DMS53 treated with DMSO at 0.1 percent for 48 hours (cell line): ENCODE data around the gene HMCES.
A peak's percentile ranks its signal among the peaks of the same experiment; 100 is the strongest.

ENCODE experiments used
- DNase-seq: peaks from one replicate; lab custom pipeline; 2025; ENCODE audit not compliant: unreplicated experiment; lab: John Stamatoyannopoulos, UW

HMCES gene

DNA sequence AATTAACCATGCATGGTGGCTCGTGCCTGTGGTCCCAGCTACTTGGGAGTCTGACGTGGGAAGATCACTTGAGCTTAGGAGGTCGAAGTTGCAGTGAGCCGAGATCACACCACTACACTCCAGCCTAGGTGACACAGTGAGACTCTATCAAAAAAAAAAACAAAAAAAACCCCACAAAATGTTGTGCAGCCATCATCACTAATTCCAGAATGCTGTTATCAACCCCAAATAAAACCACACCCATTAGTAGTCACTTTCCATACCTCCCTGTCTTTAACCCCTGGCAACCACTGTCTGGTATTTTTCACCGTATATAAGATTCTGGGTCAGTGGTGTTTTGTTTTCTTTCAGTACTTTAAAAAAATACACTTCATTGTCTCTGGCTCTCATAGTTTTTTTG lies 16.6 kb downstream of the HMCES start:
- DNase-seq = no peak

DNA sequence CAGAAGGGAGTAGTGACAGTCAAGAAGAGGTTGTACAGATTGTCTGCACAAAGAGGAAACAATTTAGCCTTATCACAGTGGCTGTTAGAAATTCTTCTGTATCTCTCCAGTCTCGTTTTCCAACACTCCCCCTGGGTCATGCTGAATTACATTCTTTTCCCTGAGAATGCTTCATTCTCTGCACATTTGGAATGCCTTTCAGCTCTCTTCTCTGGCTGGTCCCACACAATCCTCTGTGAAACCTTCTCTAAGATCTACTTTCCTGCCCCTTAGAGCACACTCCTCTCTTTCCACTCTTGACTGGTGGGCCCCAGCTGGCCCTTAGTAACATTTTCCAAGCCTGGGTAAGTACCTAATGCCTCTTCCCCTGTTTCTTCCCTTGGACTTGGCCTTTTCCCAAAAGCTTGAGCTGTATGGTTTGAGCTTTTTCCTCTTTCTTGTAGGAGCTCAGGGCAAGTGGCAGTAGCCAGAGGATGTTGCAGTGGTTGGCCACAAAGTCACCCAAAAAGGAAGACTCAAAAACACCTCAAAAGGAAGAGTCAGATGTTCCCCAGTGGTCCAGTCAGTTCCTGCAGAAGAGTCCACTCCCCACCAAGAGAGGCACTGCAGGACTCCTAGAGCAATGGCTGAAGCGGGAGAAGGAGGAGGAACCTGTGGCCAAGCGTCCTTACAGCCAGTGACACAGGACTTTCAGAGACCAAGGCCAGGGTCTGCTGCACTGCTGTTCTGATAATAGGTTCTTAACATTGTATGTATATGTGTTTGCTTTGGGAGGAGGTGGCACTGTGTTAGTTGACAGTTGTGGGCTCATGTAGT lies 25.7 kb downstream of the HMCES start:
- DNase-seq = no peak

DNA sequence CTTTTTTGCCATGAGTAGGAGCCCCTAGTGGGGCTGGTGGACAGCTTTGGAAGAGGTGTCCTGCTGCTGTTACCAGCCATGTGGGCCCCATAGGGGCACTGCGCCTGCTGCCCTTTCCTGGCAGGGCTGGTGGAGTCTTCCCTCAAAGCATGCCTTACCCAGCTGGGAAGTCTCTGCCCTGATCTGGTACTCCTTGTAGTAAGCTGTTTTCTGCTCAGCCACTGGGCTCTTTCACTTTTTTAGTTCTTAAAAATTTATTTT lies 26.2 kb downstream of the HMCES start:
- DNase-seq = no peak

DNA sequence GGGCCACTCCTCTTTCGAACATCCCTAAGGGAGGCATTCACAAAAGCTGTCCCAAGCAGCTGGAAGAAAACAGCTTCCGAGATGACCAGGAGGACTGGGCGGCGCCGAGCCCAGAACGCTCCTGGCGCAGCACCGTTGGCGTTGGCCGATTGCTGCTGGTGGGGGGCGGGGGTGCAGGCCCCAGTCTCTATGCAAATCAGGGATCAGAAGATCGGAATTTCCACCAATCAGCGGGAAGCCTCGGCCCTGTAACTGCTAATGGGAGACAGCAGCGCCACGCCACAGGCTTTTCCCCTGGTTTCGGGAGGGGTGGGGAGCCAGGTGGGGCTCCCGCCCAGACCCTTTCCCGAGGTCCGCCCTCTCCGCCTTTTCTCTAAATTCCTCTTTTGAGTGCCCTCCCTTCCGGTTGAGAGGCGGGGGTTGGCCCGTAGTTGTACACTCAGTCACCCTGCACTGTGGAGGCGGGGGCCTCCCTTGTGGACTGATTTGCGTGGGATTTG lies 27.0 kb downstream of the HMCES start:
- DNase-seq = no peak

DNA sequence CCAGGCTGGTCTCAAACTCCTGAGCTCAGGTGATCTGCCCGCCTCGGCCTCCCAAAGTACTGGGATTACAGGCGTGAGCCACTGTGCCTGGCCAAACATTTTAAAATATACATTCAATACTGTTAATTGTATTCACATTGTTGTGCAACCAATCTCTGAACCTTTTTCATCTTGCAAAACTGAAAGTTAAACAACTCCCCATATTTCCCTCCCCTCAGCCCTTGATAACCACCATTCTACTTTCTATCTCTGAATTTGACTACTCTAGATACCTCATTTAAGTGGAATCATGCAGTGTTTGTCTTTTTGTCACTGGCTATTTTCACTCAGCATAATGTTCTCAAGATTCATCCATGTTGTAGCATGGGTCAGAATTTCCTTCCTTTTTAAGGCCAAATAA lies 30.0 kb downstream of the HMCES start:
- no peak for DNase-seq

DNA sequence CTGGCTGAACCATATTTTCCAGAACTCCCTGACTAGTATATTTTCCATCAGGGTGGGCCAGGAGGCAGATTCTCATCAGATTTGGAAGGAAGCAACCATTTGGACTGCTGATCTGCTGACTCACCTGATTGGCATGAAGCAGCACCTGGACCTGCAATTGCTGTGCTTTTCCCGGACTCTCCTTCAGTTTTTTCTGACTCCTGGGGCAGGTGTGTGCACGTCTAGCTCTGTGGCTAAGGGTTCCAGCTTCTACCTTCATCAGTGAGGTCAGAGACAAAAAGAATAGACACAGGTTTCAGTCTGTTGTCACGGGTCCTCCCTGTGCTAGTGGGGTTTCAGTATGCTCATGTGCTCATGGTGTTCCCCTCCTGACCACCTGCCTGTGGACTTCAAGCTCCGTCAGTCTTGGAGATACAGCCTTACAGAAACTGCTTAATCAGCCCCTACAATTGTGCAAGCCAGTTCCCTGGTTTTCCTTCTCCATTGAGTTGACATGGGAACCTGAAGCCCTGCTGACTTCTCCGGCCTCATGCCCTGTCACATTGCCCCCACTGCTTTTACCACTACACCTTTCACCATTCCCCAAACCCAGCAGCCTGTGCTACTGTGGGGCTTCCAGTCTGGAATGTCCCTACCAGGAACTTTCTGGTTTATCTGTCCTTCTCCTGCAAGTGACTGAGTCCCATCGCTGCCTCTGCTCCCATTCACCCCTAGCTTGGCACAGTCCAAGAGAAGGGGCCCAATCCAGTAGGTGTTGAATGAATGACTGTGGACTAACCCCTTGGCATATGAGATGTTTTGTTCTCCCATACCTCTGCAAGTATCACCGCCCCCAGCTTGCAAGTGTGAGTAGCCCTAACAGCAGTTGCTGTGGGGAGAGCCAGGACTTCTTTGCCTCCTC lies 31.7 kb downstream of the HMCES start:
- peak; percentile 45 for DNase-seq

DNA sequence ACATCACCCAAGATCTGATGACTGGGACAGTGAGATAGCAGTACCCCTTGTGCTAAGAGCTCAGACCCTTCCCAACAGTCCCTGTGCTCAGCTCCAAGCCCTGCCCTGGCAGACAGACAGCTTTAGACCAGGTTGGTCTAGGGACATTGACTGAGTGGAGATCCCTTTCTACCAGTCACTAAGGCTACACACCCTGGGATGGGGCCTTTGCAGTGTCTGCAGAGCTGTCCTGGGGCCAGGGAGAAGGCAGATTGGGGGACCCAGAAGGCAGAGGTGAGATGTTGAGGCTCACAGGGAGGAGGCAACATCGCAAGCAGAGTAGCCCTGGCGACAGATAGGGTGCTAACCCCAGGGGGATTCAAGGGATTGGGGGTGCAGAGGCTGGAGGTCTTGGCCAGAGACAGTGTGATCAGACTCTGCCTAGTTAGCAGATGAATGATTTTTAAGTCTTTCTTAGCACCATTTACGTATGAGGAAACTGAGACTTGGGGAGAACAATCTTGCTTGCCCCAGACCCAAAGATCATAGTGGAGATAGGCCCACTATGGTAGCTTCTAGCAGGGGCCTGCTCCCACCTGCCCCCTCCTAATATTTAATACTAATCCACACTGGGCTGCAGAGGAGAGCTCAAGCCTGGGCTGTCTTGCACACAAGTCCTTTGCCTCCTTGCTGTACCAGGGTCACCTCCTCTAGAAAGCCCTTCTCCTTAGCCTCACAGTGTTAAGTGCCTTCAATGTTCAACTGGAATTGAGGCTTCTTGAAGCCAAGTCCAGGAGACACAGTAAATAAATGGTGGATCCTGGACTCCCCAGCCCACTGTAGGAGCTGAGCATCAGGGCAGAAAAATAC lies 32.6 kb downstream of the HMCES start:
- no peak for DNase-seq

DNA sequence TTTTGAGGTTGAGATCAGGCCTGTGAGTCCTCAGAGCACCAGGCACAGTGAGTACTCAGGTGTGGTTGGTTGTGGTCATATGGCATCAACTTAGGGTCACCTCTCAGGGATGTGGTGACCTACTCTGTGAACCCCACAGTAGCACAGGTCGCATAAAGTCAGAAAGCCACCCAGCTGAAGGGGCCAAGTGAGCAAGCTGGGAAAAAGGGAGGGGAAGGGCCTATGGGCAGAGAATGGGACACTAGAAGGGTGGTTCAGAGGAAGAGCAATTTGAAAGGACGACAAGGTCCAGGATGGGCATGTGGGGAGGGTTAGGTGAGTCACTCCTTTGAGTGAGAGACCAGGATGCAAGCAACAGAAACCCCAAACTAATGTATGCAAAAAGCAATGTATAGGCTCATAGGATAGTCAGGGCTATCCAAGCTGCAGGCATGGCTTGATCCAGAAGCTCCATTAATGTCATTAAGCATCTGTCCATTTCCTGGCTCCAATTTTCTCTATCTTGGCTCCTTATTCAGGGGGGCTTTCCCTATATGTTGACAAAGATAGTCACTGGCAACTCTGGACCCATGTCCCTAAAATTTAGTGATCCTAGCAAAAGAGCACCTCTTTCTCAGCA lies 33.5 kb downstream of the HMCES start:
- DNase-seq = no peak

DNA sequence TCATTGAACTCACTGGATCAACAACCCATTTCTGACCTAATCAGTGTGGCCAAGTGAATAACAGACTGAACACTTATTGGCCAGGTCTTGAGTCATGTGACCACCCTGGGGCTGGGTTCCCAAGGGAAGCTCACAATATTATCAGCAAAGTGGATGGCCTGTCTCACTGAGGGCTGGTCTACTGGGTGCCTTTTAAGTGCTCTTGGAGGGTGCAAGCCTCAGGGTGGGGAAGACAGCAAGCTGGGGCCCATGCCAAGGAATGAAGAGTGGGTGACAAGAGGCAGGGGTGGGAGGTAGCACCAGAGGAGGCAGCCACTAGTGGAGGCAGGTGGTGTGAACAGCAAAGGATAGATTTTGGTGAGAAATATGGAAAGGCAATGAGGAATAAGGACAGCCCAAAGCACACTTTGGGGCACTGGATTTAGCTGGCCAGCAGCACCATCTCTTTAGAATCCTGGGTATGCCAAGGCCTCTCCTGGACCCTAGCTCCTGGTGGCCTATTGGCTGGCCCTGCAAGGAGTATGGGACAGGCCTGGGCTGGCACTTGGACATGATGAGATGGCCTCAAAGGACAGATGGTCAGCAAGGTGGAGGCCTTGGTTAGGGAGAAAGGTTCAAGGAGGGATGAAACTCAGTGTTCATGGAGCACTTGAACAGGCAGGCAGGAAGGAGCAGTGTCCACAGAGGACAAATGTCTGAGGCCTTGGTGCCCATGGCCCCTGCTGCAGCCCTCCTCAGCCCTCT lies 34.2 kb downstream of the HMCES start:
- DNase-seq = no peak

DNA sequence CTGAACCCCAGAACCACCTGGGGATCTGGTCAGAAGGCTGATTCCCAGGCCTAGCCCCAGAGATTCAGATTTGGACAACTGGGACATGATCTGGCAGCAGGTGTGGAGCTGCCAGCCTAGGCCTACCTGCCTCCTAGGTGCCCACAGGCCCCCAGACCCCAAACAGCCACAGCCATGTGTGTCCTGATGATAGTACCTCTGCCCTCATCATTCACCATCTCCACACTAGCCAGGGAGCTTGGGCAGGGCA lies 34.7 kb downstream of the HMCES start:
- DNase-seq = no peak

DNA sequence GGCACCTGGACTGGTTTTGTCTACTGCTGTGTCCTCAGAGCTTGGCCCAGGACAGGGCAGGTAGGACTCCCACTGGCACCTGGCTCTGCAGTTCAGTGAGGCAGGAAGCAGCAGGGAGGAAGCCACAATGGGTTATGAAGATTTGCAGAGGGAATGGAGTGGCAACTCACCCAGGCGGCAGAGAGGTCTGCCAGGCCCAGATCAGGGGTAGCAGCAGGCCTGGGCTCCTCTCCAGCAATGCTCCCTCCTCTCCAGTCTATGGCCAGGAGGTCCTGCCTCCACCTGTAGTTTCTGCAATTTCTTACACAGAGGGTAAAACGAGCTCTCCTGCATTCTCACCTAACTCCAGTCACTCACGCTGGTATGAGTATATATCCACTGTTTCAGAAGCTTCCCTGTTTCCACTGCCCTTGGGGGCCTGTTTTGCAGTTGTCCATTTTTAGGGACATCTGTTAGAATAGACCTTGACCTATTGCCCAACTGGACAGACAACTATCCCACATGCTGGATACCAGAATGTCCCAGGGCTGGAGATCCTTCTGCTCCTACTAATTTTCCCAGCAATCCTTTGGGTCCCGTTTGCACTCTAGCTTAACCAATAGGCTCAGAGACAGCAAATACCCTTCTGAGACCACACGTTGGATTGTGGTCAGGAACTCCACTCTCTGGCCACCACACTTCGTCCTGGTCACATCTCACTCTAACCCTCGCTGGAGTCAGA lies 35.2 kb downstream of the HMCES start:
- DNase-seq = no peak

DNA sequence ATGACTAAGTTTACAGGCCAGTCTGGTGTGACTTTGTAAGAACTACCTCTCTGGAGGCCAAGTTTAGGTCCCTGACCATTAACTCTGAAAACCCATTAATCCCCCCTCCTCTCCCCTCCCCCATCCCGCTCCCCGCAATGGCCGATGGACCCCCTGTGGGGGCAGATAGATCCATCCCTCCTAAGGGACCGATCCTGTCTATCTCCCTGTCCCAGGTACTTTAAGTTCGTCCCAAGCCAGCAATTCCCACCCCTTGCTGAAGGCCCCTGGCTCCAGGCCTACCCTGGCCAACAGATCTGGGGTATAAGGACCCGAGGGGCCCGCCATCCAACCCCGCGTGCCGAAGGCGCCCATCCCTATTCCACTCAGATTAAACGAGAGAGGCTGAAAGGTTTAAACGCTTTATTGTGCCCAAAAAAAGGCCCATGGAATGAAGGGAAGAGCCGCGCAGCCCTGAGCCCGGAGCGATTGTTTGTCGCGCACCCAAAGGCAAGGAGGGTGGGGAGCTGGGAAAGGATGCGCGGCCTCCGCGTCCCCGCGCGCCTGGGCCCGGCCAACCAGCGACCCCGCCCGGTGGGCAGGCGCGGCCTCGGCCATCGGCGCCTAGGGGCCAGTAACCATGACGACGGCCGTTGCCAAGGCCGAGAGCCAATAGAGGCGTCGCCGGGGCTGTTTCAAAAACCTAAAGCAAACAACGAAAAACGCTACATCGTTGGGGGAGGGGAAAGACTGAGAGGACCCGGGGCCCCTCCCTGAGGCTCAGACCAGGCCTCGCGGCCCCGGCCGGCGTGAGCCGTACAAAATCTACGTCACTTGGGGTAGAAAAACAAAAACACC lies 35.9 kb downstream of the HMCES start:
- peak; percentile 52 for DNase-seq

DNA sequence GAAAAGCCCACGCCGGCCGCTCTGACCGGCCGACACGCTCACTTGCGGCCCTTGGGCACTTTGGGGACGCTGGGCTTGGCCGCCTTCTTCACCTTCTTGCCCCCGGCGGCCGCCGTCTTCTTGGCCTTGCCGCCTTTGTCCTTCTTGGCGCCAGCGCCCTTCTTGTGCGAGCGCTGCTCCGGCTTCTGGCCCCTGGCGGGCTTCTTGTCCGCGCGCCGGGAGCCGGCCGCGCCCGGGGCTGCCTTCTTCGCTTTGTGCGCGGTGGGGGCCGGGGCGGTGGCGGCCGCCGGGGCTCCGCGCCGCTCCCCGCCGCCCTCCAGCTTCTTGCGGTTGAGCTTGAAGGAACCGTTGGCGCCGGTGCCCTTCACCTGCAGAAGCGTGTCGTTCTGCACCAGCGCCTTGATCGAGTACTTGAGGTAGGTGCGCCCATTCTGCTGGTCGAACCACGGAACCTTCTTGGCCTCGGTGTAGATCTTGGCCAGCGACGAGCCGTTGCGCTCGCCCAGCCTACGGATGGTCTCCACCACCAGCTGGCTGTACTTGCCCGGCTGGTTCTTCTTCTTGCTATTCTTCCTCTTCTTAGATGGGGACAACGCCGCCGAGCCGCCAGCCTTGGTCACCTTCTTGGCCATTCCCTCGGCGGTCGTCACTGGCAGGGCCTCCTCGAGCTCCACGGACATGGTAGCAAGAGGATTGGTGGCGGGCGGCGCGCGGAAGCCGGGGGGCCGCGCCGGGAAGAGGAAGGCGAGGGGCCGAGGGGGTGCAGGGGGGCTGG lies 36.7 kb downstream of the HMCES start:
- no peak for DNase-seq

DNA sequence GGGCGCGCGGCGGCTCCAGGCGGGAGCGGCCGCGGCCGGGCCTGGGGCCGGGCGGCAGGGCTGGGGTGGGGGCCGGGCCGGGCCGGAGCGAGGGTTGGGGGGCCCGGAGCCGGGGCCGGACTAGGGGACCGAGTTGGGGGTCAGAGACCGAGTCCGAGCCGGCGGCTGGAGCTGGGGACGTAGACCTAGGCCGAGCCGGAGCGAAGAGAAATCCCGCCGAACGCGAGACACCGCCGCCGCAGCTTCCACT lies 37.3 kb downstream of the HMCES start:
- no peak for DNase-seq

DNA sequence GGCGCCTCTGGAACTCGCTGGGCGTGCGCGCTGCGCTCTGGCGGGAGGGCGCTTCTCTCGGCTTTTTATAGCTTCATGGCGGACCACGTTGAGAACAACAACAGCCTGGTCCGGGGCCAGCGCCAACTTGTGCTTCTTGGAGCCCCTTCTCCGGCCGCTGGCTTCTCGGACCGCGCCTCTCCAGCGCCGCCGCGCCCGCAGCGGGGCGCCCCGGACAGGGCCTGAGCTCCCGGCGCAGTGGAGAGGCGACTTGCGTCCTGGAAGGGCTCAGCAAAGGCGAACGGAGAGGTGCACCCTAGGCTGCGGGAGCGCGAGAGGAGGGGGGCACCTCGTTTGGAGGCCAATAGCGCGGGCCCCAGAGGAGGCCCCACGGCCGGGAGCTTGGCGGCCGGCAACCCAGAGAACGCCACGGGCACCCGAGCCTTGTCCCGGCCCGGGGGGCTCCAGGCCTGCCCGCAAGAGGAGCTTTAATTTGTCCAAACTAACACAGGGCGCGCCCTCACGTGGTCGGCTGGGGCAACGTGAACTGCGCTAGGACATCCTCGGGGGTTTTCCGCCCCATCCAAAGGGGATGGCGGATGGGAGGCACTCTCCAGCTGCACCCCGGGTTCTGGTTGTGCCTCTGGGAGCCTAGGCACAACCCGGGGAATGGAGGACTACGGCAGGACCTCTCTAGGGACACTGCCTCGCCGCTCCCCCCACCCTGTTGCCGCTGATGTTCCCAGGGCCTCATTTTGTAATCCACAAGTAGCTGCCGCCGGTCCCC lies 37.8 kb downstream of the HMCES start:
- DNase-seq = peak; percentile 21

DNA sequence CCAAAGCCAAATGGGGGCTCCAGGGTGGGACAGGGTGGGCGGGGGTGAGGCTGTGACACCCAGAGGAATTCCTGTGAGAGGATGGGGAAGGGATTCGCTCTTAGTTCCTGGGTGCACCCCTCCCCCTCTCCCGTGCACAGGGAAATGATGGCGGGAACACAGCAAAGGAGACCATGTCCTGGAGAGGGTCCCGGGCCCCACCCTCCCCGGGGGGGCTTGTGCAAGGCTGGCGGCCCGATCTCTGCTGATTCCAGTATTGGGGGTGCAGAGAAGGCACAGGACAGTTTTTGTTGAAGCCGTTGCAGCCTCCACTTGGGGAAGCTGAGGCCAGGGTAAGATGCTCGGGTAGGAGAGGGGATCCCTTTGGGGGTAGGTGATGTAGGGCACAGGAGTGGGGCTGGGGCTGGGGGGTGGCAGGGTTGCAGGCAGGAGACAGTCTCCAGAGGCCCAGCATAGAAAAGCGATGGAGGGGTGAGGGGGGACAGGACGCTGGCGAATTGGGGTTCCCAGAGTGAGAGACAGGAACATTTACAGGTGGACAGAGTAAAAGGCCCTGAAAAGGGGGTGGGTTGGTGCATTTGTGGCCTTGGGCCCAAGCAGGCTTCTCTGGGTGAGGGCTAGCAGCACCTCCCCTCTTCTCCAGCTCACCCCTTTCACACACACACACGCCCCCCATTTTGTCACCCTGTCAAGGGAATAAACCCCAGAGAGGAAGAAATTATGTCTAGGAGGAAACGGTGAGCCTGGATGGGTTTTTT lies 38.5 kb downstream of the HMCES start:
- no peak for DNase-seq

DNA sequence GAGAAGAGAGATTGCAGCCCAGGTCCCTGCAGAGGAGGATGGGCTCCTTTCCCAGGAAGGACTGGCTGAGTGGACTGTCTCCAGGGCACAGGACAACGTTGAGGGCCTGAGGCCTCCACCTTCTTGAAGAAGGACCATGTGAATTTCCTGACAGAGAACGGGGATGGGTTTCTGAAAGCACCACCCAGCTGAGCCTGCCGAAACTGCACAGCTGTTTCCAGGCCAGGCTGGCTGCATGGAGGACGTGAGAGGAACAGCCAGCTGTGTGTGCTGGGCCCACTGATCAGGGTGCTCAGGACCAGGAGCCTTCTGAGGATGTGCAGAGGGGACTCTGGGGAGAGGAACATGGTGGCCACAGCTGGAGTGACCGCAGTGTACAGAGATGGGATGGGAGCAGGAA lies 39.2 kb downstream of the HMCES start:
- DNase-seq = no peak
